Measurements from ENCODE around the gene FAHD2A. TPM values are rescaled to one million over a fixed set of nuclear protein-coding genes. Genes with fewer than 3 reads are reported as not detected.
A peak's percentile ranks its signal among the peaks of the same experiment; 100 is the strongest.

FAHD2A gene
- total RNA-seq, 1 experiment from 2014 or later: 22.5 TPM

- no peaks in the 10 kb centered on the region for H3K79me2 ChIP-seq (ENCODE audit: low read length)
- no peaks in the 10 kb centered on the region for H3K4me1 ChIP-seq (ENCODE audit: low read length)
- H3K9me2 ChIP-seq (replicated peaks; ENCODE audit: insufficient read depth, low read length): no peaks in the 10 kb centered on the region
- no peaks in the 10 kb centered on the region for H3K9me3 ChIP-seq (ENCODE audit: low read length)
- H3K4me2 ChIP-seq (ENCODE audit: low read depth, low read length, poor library complexity, severe bottlenecking): no peak overlapping the region
- H3K27ac ChIP-seq (ENCODE audit: low read length): no peak overlapping the region
- H4K20me1 ChIP-seq (ENCODE audit: insufficient read depth, low read depth, low read length): no peaks in the 10 kb centered on the region
- H3K9ac ChIP-seq (ENCODE audit: low read length): no peak overlapping the region
- no peak for DNase-seq
- no peaks in the 10 kb centered on the region for H3K27me3 ChIP-seq (ENCODE audit: low read length)
- no peak overlapping the region for H2AFZ ChIP-seq (ENCODE audit: low read length)
- H3K36me3 ChIP-seq (ENCODE audit: insufficient read depth, low read length): no peaks in the 10 kb centered on the region
- no peak overlapping the region for H3K4me3 ChIP-seq (ENCODE audit: low read length)
Observed at GRCh38 chr2:95384854-95385569, 17.5 kb upstream of the FAHD2A start.

- Histone ChIP-seq H3K27me3 (ENCODE audit: low read length) (no peaks in the 10 kb centered on the region), H2AFZ (ENCODE audit: low read length) (no peak overlapping the region), H4K20me1 (ENCODE audit: insufficient read depth, low read depth, low read length) (no peaks in the 10 kb centered on the region), H3K79me2 (ENCODE audit: low read length) (no peaks in the 10 kb centered on the region), H3K27ac (ENCODE audit: low read length) (no peak overlapping the region), H3K9ac (ENCODE audit: low read length) (no peak overlapping the region), H3K4me1 (ENCODE audit: low read length) (no peaks in the 10 kb centered on the region), H3K36me3 (ENCODE audit: insufficient read depth, low read length) (no peaks in the 10 kb centered on the region), H3K9me2 (replicated peaks; ENCODE audit: insufficient read depth, low read length) (no peaks in the 10 kb centered on the region), H3K4me2 (ENCODE audit: low read depth, low read length, poor library complexity, severe bottlenecking) (no peak overlapping the region), H3K4me3 (ENCODE audit: low read length) (no peak overlapping the region), H3K9me3 (ENCODE audit: low read length) (no peaks in the 10 kb centered on the region)
- DNase-seq: no peak
Observed at GRCh38 chr2:95385570-95385984, 16.9 kb upstream of the FAHD2A start.

GRCh38 chr2:95386031-95386430 lies 16.5 kb upstream of the FAHD2A start:
- Histone ChIP-seq H3K9me3 (ENCODE audit: low read length) (no peaks in the 10 kb centered on the region), H4K20me1 (ENCODE audit: insufficient read depth, low read depth, low read length) (no peaks in the 10 kb centered on the region), H3K9me2 (replicated peaks; ENCODE audit: insufficient read depth, low read length) (no peaks in the 10 kb centered on the region), H3K27ac (ENCODE audit: low read length) (no peak overlapping the region), H3K79me2 (ENCODE audit: low read length) (no peaks in the 10 kb centered on the region), H3K4me3 (ENCODE audit: low read length) (no peak overlapping the region), H3K9ac (ENCODE audit: low read length) (no peak overlapping the region), H3K4me2 (ENCODE audit: low read depth, low read length, poor library complexity, severe bottlenecking) (no peak overlapping the region), H3K36me3 (ENCODE audit: insufficient read depth, low read length) (no peaks in the 10 kb centered on the region), H3K4me1 (ENCODE audit: low read length) (no peaks in the 10 kb centered on the region), H2AFZ (ENCODE audit: low read length) (no peak overlapping the region), H3K27me3 (ENCODE audit: low read length) (no peaks in the 10 kb centered on the region)
- no peak for DNase-seq

DNA sequence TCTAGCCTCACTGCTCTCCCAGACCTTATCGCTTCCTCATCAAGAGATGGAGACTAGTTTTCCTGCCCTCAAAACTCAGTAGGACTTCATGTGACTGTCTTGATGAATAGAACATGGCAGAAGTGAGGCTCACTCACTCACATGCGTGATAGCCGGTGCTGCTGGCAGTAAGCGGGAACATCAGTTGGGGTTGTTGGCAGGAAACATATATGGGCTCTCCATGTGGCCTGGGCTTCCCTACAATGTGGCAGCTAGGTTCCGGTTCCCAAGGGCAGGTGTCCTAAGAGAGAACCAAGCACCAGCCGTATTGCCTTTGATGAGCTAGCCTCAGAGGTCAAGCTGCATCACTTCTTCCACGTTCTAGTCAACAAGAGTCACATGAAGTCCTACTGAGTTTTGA lies 15.2 kb upstream of the FAHD2A start:
- no peak overlapping the region for H3K4me3 ChIP-seq (ENCODE audit: low read length)
- H3K9me2 ChIP-seq (replicated peaks; ENCODE audit: insufficient read depth, low read length): no peaks in the 10 kb centered on the region
- no peaks in the 10 kb centered on the region for H3K9me3 ChIP-seq (ENCODE audit: low read length)
- H3K27me3 ChIP-seq (ENCODE audit: low read length): no peaks in the 10 kb centered on the region
- DNase-seq: no peak
- no peak overlapping the region for H2AFZ ChIP-seq (ENCODE audit: low read length)
- no peak overlapping the region for H3K27ac ChIP-seq (ENCODE audit: low read length)
- H3K79me2 ChIP-seq (ENCODE audit: low read length): no peaks in the 10 kb centered on the region
- no peaks in the 10 kb centered on the region for H3K4me1 ChIP-seq (ENCODE audit: low read length)
- H3K9ac ChIP-seq (ENCODE audit: low read length): no peak overlapping the region
- no peaks in the 10 kb centered on the region for H3K36me3 ChIP-seq (ENCODE audit: insufficient read depth, low read length)
- no peaks in the 10 kb centered on the region for H4K20me1 ChIP-seq (ENCODE audit: insufficient read depth, low read depth, low read length)
- no peak overlapping the region for H3K4me2 ChIP-seq (ENCODE audit: low read depth, low read length, poor library complexity, severe bottlenecking)

DNA sequence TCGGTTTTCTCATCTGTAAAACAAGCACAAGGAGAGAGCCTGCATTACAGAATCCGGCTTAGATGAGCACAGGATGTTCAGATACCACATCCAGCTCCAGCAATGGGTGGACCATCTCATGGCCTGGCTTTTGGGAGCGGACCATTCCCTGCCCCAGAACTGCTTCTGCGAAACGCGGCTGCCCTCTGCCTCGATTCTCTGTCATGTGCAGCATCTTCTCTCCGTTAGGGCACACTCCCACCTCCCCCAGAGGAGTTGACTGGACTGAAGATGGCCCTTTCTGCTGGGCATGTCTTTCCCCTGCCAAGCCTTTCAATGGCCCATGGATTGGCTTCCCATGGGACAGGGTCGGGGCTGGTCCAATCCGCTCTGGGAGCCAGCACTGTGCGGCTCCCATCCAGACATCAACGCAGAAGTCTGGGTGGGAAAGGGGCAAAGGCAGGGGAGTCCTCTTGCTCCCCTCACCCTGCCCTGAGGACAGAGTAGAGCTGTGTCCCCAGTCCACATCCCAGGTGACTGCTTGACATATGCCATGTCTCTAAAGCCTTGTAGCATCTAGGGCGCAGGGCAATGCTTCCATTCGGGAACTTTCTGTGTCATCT lies 14.3 kb upstream of the FAHD2A start:
- Histone ChIP-seq H3K9me2 (replicated peaks; ENCODE audit: insufficient read depth, low read length) (no peaks in the 10 kb centered on the region), H3K27ac (ENCODE audit: low read length) (no peak overlapping the region), H3K79me2 (ENCODE audit: low read length) (no peaks in the 10 kb centered on the region), H4K20me1 (ENCODE audit: insufficient read depth, low read depth, low read length) (no peaks in the 10 kb centered on the region), H2AFZ (ENCODE audit: low read length) (no peak overlapping the region), H3K4me2 (ENCODE audit: low read depth, low read length, poor library complexity, severe bottlenecking) (no peak overlapping the region), H3K4me1 (ENCODE audit: low read length) (no peaks in the 10 kb centered on the region), H3K36me3 (ENCODE audit: insufficient read depth, low read length) (no peaks in the 10 kb centered on the region), H3K27me3 (ENCODE audit: low read length) (no peaks in the 10 kb centered on the region), H3K9me3 (ENCODE audit: low read length) (no peaks in the 10 kb centered on the region), H3K4me3 (ENCODE audit: low read length) (no peak overlapping the region), H3K9ac (ENCODE audit: low read length) (no peak overlapping the region)
- no peak for DNase-seq

DNA sequence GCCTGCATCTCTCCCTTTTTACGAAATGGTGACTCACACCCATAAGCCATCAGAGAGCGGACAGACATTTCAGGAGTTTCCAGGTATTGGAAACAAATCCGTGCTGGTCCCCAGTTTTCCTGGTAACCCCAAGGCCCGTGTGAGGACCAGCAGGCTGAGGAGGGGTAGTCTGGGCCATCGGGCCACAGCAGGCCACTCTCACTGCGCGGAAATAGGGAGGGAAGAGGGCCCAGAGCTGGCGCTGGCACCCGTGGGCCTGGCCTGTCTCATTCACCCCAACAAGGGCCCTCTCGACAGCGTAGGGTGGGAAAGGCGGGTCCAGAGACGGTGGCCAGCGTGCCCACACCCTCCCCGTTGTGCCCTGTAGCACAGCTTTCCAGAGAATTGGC lies 13.7 kb upstream of the FAHD2A start:
- Histone ChIP-seq H2AFZ (ENCODE audit: low read length) (no peak overlapping the region), H3K9me3 (ENCODE audit: low read length) (no peaks in the 10 kb centered on the region), H3K36me3 (ENCODE audit: insufficient read depth, low read length) (no peaks in the 10 kb centered on the region), H3K4me1 (ENCODE audit: low read length) (no peaks in the 10 kb centered on the region), H3K4me2 (ENCODE audit: low read depth, low read length, poor library complexity, severe bottlenecking) (no peak overlapping the region), H4K20me1 (ENCODE audit: insufficient read depth, low read depth, low read length) (no peaks in the 10 kb centered on the region), H3K4me3 (ENCODE audit: low read length) (no peak overlapping the region), H3K27ac (ENCODE audit: low read length) (no peak overlapping the region), H3K9me2 (replicated peaks; ENCODE audit: insufficient read depth, low read length) (no peaks in the 10 kb centered on the region), H3K79me2 (ENCODE audit: low read length) (no peaks in the 10 kb centered on the region), H3K27me3 (ENCODE audit: low read length) (no peaks in the 10 kb centered on the region), H3K9ac (ENCODE audit: low read length) (no peak overlapping the region)
- DNase-seq: no peak

GRCh38 chr2:95389245-95390119 lies 13.0 kb upstream of the FAHD2A start:
- Histone ChIP-seq H3K4me3 (ENCODE audit: low read length) (no peak overlapping the region), H3K27me3 (ENCODE audit: low read length) (no peaks in the 10 kb centered on the region), H3K36me3 (ENCODE audit: insufficient read depth, low read length) (no peaks in the 10 kb centered on the region), H4K20me1 (ENCODE audit: insufficient read depth, low read depth, low read length) (no peaks in the 10 kb centered on the region), H3K27ac (ENCODE audit: low read length) (no peak overlapping the region), H3K9me3 (ENCODE audit: low read length) (no peaks in the 10 kb centered on the region), H3K4me1 (ENCODE audit: low read length) (no peaks in the 10 kb centered on the region), H3K9me2 (replicated peaks; ENCODE audit: insufficient read depth, low read length) (no peaks in the 10 kb centered on the region), H3K9ac (ENCODE audit: low read length) (no peak overlapping the region), H3K79me2 (ENCODE audit: low read length) (no peaks in the 10 kb centered on the region), H3K4me2 (ENCODE audit: low read depth, low read length, poor library complexity, severe bottlenecking) (no peak overlapping the region), H2AFZ (ENCODE audit: low read length) (no peak overlapping the region)
- DNase-seq: peak; percentile 83

GRCh38 chr2:95390272-95390880 lies 12.1 kb upstream of the FAHD2A start:
- Histone ChIP-seq H3K79me2 (ENCODE audit: low read length) (no peaks in the 10 kb centered on the region), H3K4me1 (ENCODE audit: low read length) (no peaks in the 10 kb centered on the region), H3K4me2 (ENCODE audit: low read depth, low read length, poor library complexity, severe bottlenecking) (no peak overlapping the region), H4K20me1 (ENCODE audit: insufficient read depth, low read depth, low read length) (no peaks in the 10 kb centered on the region), H3K9me2 (replicated peaks; ENCODE audit: insufficient read depth, low read length) (no peaks in the 10 kb centered on the region), H3K36me3 (ENCODE audit: insufficient read depth, low read length) (no peaks in the 10 kb centered on the region), H3K27me3 (ENCODE audit: low read length) (no peaks in the 10 kb centered on the region), H3K9ac (ENCODE audit: low read length) (no peak overlapping the region), H3K4me3 (ENCODE audit: low read length) (no peak overlapping the region), H3K27ac (ENCODE audit: low read length) (no peak overlapping the region), H2AFZ (ENCODE audit: low read length) (no peak overlapping the region), H3K9me3 (ENCODE audit: low read length) (no peaks in the 10 kb centered on the region)
- DNase-seq: no peak

All from Karpas-422 (cell line).